ENCODE measurements around the gene DBH. TPM values are rescaled to one million over a fixed set of nuclear protein-coding genes. Genes with fewer than 3 reads are reported as not detected.

Gene DBH
- total and polyA plus RNA-seq, 12 donors, result 0.24 to 234 (median 19.6) TPM; not detected in 1

DNA sequence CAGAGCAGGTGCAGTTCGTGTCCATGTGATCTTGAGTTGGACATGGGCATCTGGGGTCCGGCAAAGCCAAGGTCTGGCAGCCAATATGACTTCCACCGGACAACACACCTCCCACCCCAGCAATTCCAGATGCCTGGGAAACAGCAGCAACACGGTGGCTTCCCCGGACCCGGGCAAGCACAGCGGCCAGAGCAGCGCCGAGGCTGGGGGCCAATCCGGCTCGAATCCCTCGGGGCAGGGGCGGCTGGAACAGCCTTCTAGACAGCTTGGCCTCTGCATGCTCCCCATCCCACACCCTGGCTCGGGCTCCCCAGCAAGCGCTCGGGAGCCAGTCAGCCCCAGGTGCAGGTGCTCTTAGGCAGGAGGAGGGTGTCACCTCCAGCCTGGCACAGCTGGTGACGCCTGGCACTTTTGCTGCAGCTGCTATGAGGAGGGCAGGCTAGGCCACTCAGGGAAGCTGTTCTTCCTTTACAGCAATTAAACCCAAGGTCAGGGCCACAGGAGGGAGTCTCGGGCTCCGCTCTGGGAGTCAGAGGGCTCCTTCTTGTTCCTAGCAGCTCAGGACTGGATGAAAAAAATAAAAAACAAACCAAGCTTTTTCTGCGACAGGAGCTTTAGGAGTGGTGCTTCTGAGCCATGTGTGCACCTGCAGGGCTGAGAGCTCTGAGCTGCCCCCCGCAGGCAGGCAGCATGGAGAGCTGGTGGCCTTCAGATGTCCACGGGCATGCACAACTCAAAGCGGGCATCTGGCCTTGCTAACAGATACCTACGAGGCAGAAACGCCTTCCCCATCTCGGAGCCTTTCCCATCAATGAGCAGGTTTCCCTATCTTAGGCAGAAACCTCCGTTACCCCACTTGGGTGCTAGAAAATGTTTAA, 28.2 kb downstream of the DBH start:
- no peaks in the 10 kb centered on the region for H3K36me3 ChIP-seq (replicated peaks in 1 of 2)
- no peaks in the 10 kb centered on the region for H3K4me1 ChIP-seq (replicated peaks in 1 of 2)
- TF ChIP-seq, protein P1, sequence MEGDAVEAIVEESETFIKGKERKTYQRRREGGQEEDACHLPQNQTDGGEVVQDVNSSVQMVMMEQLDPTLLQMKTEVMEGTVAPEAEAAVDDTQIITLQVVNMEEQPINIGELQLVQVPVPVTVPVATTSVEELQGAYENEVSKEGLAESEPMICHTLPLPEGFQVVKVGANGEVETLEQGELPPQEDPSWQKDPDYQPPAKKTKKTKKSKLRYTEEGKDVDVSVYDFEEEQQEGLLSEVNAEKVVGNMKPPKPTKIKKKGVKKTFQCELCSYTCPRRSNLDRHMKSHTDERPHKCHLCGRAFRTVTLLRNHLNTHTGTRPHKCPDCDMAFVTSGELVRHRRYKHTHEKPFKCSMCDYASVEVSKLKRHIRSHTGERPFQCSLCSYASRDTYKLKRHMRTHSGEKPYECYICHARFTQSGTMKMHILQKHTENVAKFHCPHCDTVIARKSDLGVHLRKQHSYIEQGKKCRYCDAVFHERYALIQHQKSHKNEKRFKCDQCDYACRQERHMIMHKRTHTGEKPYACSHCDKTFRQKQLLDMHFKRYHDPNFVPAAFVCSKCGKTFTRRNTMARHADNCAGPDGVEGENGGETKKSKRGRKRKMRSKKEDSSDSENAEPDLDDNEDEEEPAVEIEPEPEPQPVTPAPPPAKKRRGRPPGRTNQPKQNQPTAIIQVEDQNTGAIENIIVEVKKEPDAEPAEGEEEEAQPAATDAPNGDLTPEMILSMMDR (IDR thresholded peaks at IDR 0.05), result no peak
- no peak for TF ChIP-seq POLR2A (IDR thresholded peaks at IDR 0.05)
- H3K4me3 ChIP-seq, result no peak overlapping the region
- H3K27me3 ChIP-seq, result no peaks in the 10 kb centered on the region
- no peak for DNase-seq
- intact Hi-C loops (cut with DNase I), result no loop called here
- WGBS, 4 donors, result 39 to 72% (median 70%) methylated on average over 6 to 27 of the region's 27 CpGs
- H3K27ac ChIP-seq, result no peak overlapping the region
- no peaks in the 10 kb centered on the region for H3K9me3 ChIP-seq (replicated peaks in 1 of 3)

DNA sequence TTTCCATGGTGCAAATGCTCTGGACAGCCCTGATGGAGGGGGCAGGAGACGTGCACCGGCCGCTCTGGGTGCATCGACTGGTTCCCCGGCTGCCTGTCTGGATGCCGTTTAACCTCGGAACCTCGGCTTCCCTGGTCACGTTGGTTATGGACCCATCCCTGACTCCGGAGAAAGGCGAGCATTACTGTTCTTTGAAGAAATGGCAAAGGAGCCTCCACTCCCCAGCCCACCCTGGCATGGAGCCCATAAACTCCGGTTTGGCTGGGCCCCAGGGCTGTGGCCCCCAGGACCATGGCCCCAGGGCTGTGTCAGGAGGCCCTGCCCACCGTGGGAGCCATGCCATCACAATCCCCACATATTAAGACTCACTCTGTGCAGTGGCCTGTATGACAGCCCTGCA, 28.9 kb downstream of the DBH start:
- no peaks in the 10 kb centered on the region for H3K4me1 ChIP-seq (replicated peaks in 1 of 2)
- H3K36me3 ChIP-seq (replicated peaks in 1 of 2), result no peaks in the 10 kb centered on the region
- H3K4me3 ChIP-seq, result no peak overlapping the region
- no peak overlapping the region for H3K27ac ChIP-seq
- no peaks in the 10 kb centered on the region for H3K9me3 ChIP-seq (replicated peaks in 1 of 3)
- intact Hi-C loops (cut with DNase I), result no loop called here
- H3K27me3 ChIP-seq, result no peaks in the 10 kb centered on the region
- WGBS, 4 donors, result 73 to 91% (median 87%) methylated on average over 4 to 13 of the region's 13 CpGs
- TF ChIP-seq, protein P1 (IDR thresholded peaks at IDR 0.05), result no peak
- no peak for TF ChIP-seq POLR2A (IDR thresholded peaks at IDR 0.05)
- no peak for DNase-seq

DNA sequence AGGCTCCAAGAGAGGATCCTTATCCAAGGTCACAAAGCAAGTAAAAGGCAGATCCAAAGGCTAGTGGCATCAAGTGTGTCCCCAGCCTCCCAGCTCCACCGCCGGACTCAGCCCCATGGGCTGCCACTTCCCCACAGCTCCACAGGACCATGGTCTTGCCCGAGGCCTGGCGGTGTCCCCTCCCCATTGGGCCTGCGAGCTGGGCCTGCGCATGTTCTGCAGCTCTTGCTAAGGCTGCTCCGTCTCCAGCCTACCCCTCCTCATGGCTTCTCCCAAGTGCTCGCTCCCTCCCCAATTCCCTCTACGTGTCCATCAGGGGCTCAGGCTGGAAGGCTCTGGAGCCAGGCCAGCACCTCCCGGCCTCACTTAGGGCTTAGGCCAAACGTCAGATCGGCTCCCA, 29.4 kb downstream of the DBH start:
- Histone ChIP-seq H3K27ac (no peak overlapping the region), H3K36me3 (replicated peaks in 1 of 2) (no peaks in the 10 kb centered on the region), H3K27me3 (no peaks in the 10 kb centered on the region), H3K4me3 (no peak overlapping the region), H3K9me3 (replicated peaks in 1 of 3) (no peaks in the 10 kb centered on the region), H3K4me1 (replicated peaks in 1 of 2) (no peaks in the 10 kb centered on the region)
- 84 to 95% (median 87%) methylated on average over 7 to 12 of the region's 12 CpGs for WGBS, 4 donors
- TF ChIP-seq POLR2A (IDR thresholded peaks at IDR 0.05), result no peak
- TF ChIP-seq, protein P1 (IDR thresholded peaks at IDR 0.05), result no peak
- intact Hi-C loops (cut with DNase I), result no loop called here
- DNase-seq, result no peak

DNA sequence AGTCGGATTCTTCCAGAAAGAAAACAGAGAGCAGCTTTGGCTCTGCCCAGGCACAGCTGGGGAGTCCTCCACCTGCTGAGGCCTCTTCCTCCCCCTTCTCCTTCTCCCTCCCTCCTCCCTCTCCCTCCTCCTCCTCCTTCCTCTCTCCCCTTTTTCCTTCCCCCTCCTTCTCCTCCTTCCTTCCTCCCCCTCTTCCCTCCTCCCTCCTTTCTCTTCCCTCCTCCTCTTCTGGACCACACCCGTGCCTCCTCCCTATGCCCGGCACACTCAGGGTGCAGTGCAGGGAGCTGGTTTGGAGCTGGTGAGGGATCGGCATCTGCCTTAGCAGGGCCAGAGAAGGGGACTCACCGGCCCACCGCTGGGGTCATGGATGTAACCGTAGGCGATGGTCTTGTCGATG, 30.2 kb downstream of the DBH start:
- TF ChIP-seq, protein P1 (IDR thresholded peaks at IDR 0.05), result no peak
- TF ChIP-seq POLR2A (IDR thresholded peaks at IDR 0.05), result no peak
- no peaks in the 10 kb centered on the region for H3K9me3 ChIP-seq (replicated peaks in 1 of 3)
- intact Hi-C loops (cut with DNase I), result no loop called here
- H3K4me3 ChIP-seq, result no peak overlapping the region
- H3K27ac ChIP-seq, result no peak overlapping the region
- no peaks in the 10 kb centered on the region for H3K4me1 ChIP-seq (replicated peaks in 1 of 2)
- DNase-seq, result no peak
- 73 to 91% (median 83%) methylated on average over 6 to 9 of the region's 9 CpGs for WGBS, 4 donors
- H3K27me3 ChIP-seq, result no peaks in the 10 kb centered on the region
- H3K36me3 ChIP-seq (replicated peaks in 1 of 2), result no peaks in the 10 kb centered on the region

Measured in adrenal gland (tissue), 12 donors.